ENCODE measurements around the gene MYO5B. TPM values are rescaled to one million over a fixed set of nuclear protein-coding genes. Genes with fewer than 3 reads are reported as not detected.

MYO5B gene
- total RNA-seq, 1 donor from 2014 or later: 39.1 TPM

DNA sequence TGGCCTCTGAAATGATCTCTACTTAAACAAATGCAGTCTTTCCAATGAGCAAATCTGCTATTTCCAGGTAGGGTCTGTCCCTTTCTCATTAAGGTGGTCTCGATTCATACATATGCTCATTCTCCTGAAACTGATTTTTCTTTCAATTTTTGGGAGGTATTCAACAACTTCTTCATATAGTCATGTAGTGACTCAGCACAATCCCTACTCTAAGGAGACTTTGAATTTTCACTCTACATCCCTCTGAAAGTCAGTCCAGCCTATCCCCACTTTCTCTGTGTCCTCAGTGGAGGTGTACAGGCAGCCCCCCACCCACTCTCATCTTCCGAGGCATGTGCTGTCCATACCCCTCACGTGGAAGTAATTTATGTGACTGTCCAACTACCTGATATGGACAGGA lies 281.7 kb downstream of the MYO5B start:
- H3K27me3 Mint-ChIP-seq: peaks cover 28% of the 10 kb centered on the region
- no peak overlapping the region for H3K27ac Mint-ChIP-seq

DNA sequence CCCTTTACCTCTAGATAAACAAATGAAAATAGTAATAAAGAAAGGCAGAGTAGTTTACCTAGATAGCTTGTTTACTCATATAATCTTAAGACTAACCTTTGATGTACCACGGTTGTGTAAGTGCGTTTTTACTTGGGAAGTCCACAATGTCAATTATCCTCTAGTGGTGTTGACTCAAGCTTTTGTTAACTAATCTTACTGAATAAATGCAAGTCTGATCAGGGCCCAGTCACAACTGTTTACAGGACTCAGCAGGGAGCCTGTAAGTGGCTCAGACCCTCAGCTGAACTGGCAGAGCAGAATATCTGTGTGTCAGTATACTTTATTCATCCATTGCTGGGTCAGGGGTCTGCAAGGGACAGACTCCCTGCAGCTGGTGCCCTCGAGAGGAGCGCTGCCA lies 283.5 kb downstream of the MYO5B start:
- no peak for DNase-seq (ENCODE audit: low spot score, unreplicated experiment)
- Mint-ChIP-seq H3K27ac (peak overlapping the region; percentile 47), H3K9me3 (ENCODE audit: low read depth) (no peaks in the 10 kb centered on the region), H3K27me3 (peaks cover 33% of the 10 kb centered on the region), H3K4me3 (ENCODE audit: low read depth) (peak overlapping the region; percentile 19), H3K4me1 (ENCODE audit: low read depth) (peaks cover 15% of the 10 kb centered on the region), H3K36me3 (ENCODE audit: insufficient read depth) (peaks cover 13% of the 10 kb centered on the region)
- TF ChIP-seq, protein P1, sequence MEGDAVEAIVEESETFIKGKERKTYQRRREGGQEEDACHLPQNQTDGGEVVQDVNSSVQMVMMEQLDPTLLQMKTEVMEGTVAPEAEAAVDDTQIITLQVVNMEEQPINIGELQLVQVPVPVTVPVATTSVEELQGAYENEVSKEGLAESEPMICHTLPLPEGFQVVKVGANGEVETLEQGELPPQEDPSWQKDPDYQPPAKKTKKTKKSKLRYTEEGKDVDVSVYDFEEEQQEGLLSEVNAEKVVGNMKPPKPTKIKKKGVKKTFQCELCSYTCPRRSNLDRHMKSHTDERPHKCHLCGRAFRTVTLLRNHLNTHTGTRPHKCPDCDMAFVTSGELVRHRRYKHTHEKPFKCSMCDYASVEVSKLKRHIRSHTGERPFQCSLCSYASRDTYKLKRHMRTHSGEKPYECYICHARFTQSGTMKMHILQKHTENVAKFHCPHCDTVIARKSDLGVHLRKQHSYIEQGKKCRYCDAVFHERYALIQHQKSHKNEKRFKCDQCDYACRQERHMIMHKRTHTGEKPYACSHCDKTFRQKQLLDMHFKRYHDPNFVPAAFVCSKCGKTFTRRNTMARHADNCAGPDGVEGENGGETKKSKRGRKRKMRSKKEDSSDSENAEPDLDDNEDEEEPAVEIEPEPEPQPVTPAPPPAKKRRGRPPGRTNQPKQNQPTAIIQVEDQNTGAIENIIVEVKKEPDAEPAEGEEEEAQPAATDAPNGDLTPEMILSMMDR (IDR thresholded peaks at IDR 0.05; ENCODE audit: unreplicated experiment): no peak

More for the DNA sequence above, 281.7 kb downstream of the MYO5B start:
- H3K4me1 Mint-ChIP-seq (ENCODE audit: low read depth): peaks cover 15% of the 10 kb centered on the region
- TF ChIP-seq, protein P1 (IDR thresholded peaks at IDR 0.05; ENCODE audit: unreplicated experiment): no peak
- no peaks in the 10 kb centered on the region for H3K9me3 Mint-ChIP-seq (ENCODE audit: low read depth)
- H3K36me3 Mint-ChIP-seq (ENCODE audit: insufficient read depth): peaks cover 13% of the 10 kb centered on the region
- H3K4me3 Mint-ChIP-seq (ENCODE audit: low read depth): no peak overlapping the region
- no peak for DNase-seq (ENCODE audit: low spot score, unreplicated experiment)

DNA sequence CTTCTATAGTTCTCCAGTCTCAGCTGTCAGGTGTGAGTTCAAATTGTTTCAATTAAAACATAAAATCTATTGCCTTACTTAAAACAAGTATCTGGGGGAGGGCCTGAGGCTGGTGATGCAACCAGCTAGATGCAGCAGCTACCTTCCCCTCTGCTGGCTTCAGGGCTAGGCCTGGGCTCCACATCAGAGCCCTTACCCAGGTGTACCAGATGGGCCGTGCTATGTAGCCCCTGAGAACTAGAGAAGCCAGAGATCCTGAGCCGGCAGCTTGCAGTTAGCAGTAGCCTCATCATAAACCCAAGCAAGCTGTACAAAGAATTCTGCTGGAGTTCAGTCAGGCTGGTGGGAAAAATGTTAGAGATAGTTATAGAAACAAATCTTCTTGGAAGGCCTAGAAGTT lies 284.0 kb downstream of the MYO5B start:
- H3K36me3 Mint-ChIP-seq (ENCODE audit: insufficient read depth): peaks cover 13% of the 10 kb centered on the region
- H3K27me3 Mint-ChIP-seq: peaks cover 33% of the 10 kb centered on the region
- no peak for DNase-seq (ENCODE audit: low spot score, unreplicated experiment)
- TF ChIP-seq, protein P1 (IDR thresholded peaks at IDR 0.05; ENCODE audit: unreplicated experiment): no peak
- H3K4me3 Mint-ChIP-seq (ENCODE audit: low read depth): no peak overlapping the region
- H3K9me3 Mint-ChIP-seq (ENCODE audit: low read depth): no peaks in the 10 kb centered on the region
- H3K4me1 Mint-ChIP-seq (ENCODE audit: low read depth): peaks cover 15% of the 10 kb centered on the region
- no peak overlapping the region for H3K27ac Mint-ChIP-seq

DNA sequence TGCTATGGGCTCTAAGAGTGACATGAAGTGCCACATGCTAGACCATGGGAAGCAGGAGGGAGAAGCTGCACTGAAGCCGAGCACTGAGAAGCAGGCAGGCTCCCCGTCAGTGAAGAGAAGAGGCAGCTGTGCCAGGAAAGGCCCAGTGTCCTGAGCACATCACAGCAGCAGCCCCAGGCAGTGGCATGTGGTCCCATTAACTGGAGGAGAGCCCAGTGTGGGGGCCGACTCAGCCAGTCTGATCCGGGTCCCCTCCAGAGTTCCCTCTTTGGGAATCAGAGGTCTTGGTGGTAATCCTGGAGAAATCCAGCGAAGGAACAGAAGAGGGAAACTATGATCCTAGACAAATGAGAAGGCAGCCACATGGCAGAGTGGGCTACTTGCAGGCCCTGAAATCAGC lies 284.9 kb downstream of the MYO5B start:
- Mint-ChIP-seq H3K4me3 (ENCODE audit: low read depth) (no peak overlapping the region), H3K27me3 (peaks cover 33% of the 10 kb centered on the region)

DNA sequence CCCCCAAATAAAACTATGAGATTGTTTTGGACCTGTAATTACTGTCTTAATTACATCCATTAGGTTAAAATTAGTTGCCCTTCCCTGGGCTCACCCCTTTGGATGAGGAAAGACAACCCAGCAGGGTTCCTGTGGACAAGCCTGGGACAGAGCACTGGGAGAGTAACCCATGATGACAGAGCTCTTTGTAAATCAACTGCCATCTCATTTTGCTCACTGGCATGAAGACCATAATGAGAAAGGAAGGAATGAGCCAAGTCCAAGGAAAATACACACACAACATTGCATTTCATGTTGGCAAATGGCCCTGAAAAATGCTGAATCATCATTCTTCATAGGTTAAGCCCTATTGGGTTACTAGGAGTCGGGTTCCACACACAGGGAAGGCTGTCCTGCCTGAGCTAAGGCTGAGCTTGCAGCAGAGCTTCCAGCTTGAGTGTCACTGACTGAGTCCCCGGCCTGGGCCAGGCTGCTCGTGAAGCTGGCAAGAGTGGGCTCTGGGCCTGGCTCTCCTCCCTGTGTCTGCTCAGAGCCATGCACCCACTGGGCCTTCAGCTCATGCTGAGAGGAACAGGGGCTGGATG lies 287.5 kb downstream of the MYO5B start:
- no peaks in the 10 kb centered on the region for H3K9me3 Mint-ChIP-seq (ENCODE audit: low read depth)
- no peak overlapping the region for H3K27ac Mint-ChIP-seq
- peaks cover 28% of the 10 kb centered on the region for H3K36me3 Mint-ChIP-seq (ENCODE audit: insufficient read depth)
- no peak overlapping the region for H3K4me3 Mint-ChIP-seq (ENCODE audit: low read depth)
- TF ChIP-seq, protein P1 (IDR thresholded peaks at IDR 0.05; ENCODE audit: unreplicated experiment): no peak
- no peak for DNase-seq (ENCODE audit: low spot score, unreplicated experiment)
- peaks cover 27% of the 10 kb centered on the region for H3K27me3 Mint-ChIP-seq
- H3K4me1 Mint-ChIP-seq (ENCODE audit: low read depth): peaks cover 14% of the 10 kb centered on the region

More for the DNA sequence above, 284.9 kb downstream of the MYO5B start:
- Mint-ChIP-seq H3K9me3 (ENCODE audit: low read depth) (no peaks in the 10 kb centered on the region), H3K27ac (no peak overlapping the region), H3K36me3 (ENCODE audit: insufficient read depth) (peaks cover 16% of the 10 kb centered on the region), H3K4me1 (ENCODE audit: low read depth) (peaks cover 15% of the 10 kb centered on the region)
- TF ChIP-seq, protein P1 (IDR thresholded peaks at IDR 0.05; ENCODE audit: unreplicated experiment): no peak
- no peak for DNase-seq (ENCODE audit: low spot score, unreplicated experiment)

Data from progenitor cell of endocrine pancreas (in vitro differentiated cells).